Mononuclear cell (primary cell): ENCODE measurements around the gene GASK1A. TPM values are rescaled to one million over a fixed set of nuclear protein-coding genes. Genes with fewer than 3 reads are reported as not detected.
"Not testable (repeated sequence)": the region's sequence is repeated elsewhere in the genome, so short reads cannot be mapped to it uniquely, and the experiment has no call there.

Experiments used
- H3K27me3 ChIP-seq: 2 replicates; pipeline ENCODE4 v1.6.0; 2011; ENCODE audit warnings: low read length, control low read depth; ENCODE audit not compliant: insufficient read depth
- H3K4me1 ChIP-seq: 2 replicates; pipeline ENCODE4 v1.5.1; 2011; ENCODE audit warnings: mild to moderate bottlenecking, low read length, control low read depth; ENCODE audit not compliant: insufficient read depth
- H3K4me3 ChIP-seq: 2 replicates; pipeline ENCODE4 v1.5.1; 2011; ENCODE audit warnings: mild to moderate bottlenecking, low read length, moderate library complexity
- H3K9me3 ChIP-seq: 2 replicates; pipeline ENCODE4 v1.5.1; 2011; ENCODE audit warnings: low read depth, mild to moderate bottlenecking, control low read depth, low read length
- total RNA-seq: library from RNA; depleted of rRNA; stranded (reverse); fragments of >200 nt; gene quantifications from one replicate; pipeline ENCODE4 v1.2.3, GENCODE V29; 2012

GASK1A gene
- total RNA-seq, 1 donor = 0.10 TPM

DNA sequence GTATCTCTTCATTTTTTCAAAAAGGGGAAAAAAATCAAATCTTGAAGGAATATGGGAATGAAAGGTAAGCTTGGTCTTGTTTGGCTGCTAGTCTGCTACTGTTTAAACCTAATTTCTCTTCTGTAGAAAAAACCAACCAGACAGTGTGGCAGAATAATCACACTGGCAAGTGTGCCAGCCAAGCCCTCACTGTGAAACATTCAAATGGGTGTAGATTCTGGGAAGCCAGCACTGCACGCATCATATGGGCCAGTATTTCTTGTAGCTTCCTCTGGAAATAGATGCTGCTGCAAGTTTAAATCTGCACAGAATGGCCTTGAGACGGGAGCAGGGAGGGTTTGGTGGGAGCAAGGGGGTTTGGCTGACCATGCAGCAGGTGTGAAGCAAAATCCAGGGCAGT, 64.7 kb downstream of the GASK1A start:
- Histone ChIP-seq H3K4me3 (no peak overlapping the region), H3K4me1 (no peaks in the 10 kb centered on the region), H3K9me3 (no peaks in the 10 kb centered on the region), H3K27me3 (no peaks in the 10 kb centered on the region)

DNA sequence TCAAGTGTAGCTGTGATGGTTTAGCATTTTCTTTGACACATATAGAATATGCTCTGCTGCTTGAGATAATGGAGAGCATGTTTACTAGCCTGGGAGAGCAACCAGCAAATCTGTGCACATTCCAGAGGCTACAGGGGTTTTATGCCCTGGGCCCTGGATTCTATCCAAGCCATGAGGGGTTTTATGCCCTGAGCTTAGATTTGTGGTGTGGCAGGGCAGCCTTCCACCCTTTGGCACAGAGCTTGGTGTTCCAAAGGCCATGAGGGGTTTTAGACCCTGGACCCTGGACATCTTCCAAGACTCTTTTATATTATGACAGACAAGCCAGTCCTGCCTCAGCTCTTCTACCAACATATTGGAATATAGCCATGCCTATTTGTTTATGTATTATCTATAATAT, 66.0 kb downstream of the GASK1A start:
- not testable (repeated sequence) for H3K4me3 ChIP-seq, H3K9me3 ChIP-seq, H3K27me3 ChIP-seq, H3K4me1 ChIP-seq

DNA sequence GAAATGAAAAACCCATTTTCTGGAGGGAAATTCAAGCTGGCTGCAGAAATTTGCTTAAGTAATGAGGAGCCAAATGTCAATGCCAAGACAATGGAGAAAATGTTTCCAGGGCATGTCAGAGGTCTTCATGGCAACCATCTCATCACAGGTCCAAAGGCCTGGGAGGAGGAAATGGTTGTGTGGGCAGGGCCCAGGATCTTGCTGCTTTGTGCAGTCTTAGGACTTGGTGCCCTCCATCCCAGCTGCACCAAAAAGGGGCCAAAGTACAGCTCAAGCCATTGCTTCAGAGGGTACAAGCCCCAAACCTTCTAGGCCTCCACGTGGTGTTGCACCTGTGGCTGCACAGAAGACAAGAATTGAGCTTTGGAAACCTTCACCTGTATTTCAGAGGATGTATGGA, 67.5 kb downstream of the GASK1A start:
- peaks cover 23% of the 10 kb centered on the region for H3K9me3 ChIP-seq
- H3K4me1 ChIP-seq = no peaks in the 10 kb centered on the region
- H3K4me3 ChIP-seq = no peak overlapping the region
- H3K27me3 ChIP-seq = no peaks in the 10 kb centered on the region

DNA sequence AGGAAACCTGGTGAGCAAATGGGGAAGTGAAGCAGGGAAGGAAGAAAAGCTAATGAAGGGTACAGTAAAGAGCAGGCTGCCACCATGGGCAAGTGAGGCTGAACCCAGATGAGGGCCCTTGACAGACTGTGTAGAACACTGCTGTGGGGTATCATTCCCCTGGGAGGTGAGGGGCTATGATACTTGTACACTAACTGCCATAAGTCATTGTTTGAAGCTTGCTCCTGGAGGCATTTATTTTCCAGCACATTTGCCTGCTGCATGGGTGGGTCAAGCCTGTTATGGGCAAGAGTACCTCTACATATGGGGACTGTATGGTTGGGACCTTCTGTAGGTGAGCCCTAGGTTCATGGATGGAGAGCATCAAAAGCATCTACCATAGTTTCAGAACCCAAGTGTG, 69.4 kb downstream of the GASK1A start:
- no peak overlapping the region for H3K4me3 ChIP-seq
- no peaks in the 10 kb centered on the region for H3K27me3 ChIP-seq
- peaks cover 24% of the 10 kb centered on the region for H3K9me3 ChIP-seq
- H3K4me1 ChIP-seq = no peaks in the 10 kb centered on the region

DNA sequence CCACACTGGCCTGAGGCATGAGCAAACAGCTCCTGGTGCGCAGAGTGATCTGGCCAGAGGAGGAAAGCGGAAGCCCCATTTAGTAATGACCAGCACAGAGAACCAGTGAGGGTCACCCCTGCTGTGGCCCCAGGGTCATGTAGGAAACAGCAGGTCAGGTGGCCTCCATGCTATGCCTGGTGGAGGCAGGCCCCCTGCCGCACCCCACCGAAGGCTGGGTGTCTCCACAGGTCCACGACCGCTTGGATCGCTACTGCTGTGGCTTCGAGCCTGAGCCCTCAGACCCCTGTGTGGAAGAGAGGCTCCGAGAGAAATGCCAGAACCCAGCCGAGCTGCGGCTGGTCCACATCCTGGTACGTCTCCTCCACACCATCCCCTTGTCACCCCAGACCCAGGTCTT, 74.2 kb downstream of the GASK1A start:
- Histone ChIP-seq H3K27me3 (no peaks in the 10 kb centered on the region), H3K4me1 (no peaks in the 10 kb centered on the region), H3K9me3 (peaks cover 24% of the 10 kb centered on the region), H3K4me3 (no peak overlapping the region)

DNA sequence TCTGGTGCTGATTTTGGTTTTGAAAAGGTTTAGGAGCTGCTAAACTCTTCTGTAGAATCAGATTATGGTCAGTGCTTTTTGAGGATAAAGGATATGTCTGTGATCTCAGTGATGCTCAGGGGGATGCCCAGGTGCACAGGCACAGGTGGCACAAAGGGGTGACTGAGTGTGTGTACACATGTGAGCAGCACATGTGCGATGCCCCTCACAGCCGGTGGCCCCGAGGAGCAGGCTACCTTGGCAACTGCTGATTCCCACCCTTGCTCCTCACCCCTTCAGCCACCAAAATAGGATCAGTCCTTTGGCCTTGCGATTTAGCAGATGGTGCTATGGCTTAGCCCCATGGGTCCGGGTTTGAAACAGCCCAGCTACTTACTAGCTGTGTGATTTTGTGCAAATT, 75.6 kb downstream of the GASK1A start:
- peaks cover 18% of the 10 kb centered on the region for H3K9me3 ChIP-seq
- H3K27me3 ChIP-seq = no peaks in the 10 kb centered on the region
- no peak overlapping the region for H3K4me3 ChIP-seq
- no peaks in the 10 kb centered on the region for H3K4me1 ChIP-seq

DNA sequence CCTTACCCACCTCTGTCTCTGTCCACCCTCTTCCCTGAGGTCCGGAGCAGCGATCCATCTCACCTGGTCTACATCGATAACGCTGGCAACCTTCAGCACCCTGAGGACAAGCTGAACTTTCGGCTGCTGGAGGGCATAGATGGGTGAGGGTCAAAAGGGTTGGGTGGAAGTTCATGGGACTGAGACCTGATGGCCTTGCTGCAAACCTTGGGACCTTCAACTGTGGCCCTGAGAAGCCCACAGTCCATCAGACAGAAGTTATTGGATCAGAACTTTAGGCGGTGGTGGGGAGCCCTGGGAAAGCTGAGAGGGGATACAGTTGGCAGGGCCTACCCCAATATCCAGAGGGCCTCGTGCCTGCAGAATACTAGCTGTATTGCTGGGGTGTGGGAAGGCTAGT, 76.3 kb downstream of the GASK1A start:
- Histone ChIP-seq H3K27me3 (no peaks in the 10 kb centered on the region), H3K9me3 (peaks cover 12% of the 10 kb centered on the region), H3K4me3 (no peak overlapping the region), H3K4me1 (no peaks in the 10 kb centered on the region)

DNA sequence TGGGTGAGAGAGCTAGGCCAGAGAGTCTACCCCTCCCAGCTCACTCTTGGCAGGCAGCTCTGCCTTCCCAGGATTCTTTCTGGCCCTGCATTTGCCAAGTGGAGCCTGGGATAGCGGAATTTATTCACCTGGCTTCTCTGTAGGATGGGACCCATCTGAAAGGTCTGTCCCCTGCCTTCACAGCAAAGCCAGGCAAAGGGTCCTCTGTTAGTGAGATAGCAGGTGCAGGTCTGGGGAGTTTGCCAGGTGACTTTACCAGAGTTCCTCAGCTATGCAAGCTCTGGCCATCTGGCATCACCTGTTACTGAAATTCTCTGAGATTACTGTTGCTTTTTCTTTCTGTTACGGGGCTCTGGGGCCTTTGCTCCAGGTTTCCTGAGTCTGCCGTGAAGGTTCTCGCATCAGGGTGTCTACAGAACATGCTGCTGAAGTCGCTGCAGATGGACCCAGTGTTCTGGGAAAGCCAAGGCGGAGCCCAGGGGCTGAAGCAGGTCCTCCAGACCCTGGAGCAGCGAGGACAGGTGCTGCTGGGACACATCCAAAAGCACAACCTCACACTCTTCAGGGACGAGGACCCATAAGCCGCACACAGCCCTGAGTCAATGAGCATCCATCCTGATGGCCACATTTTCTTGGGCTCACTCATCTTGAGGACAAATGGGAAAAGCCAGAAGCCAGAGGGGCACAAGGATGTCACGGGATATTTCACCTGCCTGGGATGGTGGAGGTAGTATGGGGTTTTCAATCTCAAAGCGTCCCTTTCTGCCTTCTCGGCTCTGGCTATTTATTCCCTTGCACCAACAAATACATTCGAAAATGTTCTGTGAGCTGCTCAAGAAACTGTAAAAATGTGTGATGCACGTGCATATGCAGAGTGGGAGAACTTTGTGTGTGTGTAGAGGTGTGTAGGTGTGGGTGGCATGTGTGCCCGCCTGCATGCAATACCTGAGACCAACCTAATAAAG, 77.0 kb downstream of the GASK1A start:
- no peak overlapping the region for H3K4me3 ChIP-seq
- H3K27me3 ChIP-seq = no peaks in the 10 kb centered on the region
- H3K4me1 ChIP-seq = no peaks in the 10 kb centered on the region
- peaks cover 5% of the 10 kb centered on the region for H3K9me3 ChIP-seq

DNA sequence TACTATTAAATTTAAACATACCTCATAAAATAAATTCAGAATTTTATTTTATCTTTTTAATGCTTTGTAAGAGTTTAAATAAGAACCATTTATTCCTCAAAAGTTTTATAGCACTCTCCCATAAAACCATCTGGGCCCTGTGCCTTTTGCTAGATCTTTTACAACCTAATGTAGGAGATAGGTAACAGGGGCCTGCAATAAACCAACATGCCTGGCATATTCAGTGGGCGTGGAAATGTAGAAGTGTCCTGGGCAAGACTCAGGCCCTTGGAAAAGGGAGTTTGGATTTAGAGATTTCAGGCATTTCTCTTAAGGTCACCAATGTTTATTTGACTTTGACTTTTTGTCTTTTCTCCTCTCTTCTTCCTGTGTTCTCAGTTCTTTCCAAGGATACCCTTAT, 80.3 kb downstream of the GASK1A start:
- H3K4me1 ChIP-seq = no peaks in the 10 kb centered on the region
- no peak overlapping the region for H3K4me3 ChIP-seq
- no peaks in the 10 kb centered on the region for H3K9me3 ChIP-seq
- H3K27me3 ChIP-seq = no peaks in the 10 kb centered on the region

DNA sequence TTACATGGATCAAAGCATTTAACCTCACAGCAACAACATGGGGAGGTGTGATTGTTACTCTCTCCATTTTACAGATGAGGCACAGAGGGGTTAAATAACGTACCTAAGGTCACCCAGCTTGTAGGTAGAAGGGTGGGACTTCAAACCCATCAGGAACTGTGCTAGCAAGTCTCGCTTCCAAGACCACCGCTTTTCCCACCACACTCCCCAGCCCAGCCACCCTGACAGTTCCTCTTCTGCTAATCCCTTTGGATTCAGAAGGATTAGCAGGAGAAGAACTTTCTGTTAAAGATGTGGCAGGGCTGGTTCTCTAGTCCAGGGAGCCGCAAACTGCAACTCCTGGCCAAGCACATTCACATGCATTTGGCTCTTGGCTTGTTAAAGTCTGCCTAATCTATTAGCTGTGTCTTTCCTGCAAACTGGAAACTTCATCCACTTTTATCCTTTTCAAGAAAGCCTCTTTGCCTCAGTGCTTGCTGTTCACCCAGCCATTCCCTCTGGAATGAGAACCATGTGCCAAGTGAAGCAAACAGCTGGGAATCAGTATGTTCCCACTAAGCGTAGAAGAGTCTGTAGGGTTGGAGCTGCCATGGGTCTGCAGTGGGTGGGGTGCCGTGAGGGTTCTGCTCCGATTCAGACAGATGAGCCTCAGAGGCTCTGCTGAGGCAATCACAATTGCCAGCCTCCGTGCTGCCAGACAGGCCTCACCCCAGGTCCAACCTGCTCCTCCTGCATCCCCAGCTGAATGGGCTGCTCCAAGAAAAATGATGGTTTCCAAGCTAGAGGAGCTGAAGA, 82.2 kb downstream of the GASK1A start:
- no peak overlapping the region for H3K4me3 ChIP-seq
- no peaks in the 10 kb centered on the region for H3K4me1 ChIP-seq
- no peaks in the 10 kb centered on the region for H3K27me3 ChIP-seq
- no peaks in the 10 kb centered on the region for H3K9me3 ChIP-seq

DNA sequence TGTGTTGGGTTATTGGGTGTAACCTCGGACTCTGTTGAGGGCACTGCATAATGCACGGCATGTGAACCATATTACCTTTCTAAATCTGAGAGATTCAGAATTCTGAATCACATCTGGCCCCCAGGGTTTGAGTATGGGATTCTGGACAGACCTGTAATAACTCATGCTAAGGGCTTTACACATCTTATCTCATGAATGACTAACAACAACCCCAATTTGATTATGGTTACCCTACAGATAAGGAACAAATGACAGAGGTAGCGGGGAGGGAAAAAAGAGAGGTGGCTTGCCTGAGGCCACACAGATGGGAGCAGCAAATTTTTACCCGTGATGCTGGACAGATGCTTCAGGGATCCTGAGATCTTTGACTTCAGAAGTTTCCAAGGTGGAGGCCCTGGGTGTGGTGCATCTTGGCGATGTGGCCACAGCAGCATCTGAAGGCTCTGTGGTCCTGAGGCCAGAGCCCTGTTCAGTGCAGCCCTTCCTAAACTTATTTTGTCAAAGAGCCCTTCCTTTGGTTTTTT, 83.0 kb downstream of the GASK1A start:
- Histone ChIP-seq H3K4me3 (no peak overlapping the region), H3K4me1 (no peaks in the 10 kb centered on the region), H3K9me3 (no peaks in the 10 kb centered on the region), H3K27me3 (no peaks in the 10 kb centered on the region)

DNA sequence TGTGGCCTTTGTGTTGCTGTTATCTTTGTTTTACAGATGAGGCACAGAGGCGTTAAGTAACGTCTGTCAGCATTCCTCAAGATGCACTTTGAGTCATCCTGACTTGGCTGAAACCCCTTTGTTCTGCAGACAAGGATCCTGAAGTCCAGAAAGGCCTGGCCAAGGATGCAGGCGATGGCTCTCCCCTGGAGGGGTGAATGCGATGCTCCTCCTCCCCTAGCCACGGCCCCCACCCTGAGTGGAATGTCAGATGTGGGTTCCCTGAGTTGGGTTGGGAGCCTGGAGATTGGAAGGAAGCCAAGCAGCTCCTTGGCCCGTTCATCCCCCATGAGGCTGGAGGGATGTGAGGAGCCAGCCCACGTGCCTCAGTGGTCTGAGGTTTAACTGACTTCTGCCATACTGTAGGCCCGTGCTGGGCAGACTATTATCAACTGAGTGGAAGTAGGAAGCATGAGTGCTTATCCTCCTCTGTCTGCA, 83.5 kb downstream of the GASK1A start:
- Histone ChIP-seq H3K27me3 (no peaks in the 10 kb centered on the region), H3K4me3 (no peak overlapping the region), H3K9me3 (no peaks in the 10 kb centered on the region), H3K4me1 (no peaks in the 10 kb centered on the region)

DNA sequence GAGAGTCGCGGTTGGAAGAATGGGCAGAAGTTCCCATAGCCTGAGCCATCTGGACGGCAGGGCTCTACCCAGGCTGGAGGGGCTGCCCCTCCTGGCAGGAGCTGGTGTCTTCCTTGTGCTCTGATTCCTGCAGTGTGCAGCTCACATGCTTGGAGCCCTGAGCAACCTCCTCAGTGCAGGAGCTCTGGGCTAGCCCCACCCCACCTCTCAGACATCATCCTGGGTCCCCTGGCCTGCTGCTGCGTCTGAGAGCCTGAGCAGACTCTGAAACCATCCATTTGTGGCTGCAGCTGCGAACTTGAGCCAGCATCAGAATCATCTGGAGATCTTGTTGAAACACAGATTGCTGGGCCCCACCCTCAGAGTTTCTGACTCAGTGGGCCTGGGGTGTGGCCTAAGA, 84.0 kb downstream of the GASK1A start:
- H3K27me3 ChIP-seq = no peaks in the 10 kb centered on the region
- H3K9me3 ChIP-seq = no peaks in the 10 kb centered on the region
- no peak overlapping the region for H3K4me3 ChIP-seq
- no peaks in the 10 kb centered on the region for H3K4me1 ChIP-seq

DNA sequence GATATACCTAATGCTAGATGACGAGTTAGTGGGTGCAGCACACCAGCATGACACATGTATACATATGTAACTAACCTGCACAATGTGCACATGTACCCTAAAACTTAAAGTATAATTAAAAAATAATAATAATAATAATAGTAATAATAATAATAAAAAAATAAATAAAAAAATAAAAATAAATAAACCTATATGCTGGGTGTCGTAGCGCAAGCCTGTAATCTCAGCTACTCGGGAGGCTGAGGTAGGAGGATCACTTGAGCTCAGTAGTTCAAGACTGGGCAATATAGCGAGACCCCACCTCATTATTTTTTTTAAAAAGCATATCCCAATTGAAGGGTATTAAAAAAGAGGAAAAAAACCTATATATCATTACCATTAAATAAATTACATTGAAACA, 91.6 kb downstream of the GASK1A start:
- H3K27me3 ChIP-seq, H3K9me3 ChIP-seq, H3K4me3 ChIP-seq, H3K4me1 ChIP-seq: not testable (repeated sequence)

DNA sequence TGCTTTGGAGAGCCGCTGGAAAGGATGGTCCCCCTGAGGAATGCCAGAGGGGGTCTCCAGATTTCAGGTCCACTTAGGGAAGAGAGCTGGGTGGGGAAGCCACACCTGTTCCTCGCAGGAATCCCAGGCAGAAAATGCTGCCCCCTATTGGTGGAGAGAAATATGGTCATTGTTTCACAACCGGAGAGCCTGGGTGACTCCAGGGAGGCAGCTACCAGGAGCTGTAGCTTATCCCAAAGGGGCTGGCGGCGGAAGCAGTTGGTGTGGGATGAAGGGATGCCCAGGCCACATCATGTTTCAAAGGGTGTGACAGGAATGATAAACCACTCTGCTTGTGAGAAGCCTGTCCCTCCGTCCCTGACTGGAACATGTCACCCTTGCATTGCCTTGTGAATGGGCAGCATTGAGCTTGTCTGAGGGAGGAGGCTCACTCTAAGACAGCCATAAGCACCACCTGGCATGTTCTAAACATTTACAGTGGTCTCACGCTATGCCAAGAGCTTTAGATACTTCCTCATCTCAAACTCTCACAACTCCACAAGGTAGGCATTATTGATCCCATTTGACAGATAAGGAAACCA, 92.3 kb downstream of the GASK1A start:
- Histone ChIP-seq H3K27me3 (no peaks in the 10 kb centered on the region), H3K4me1 (no peaks in the 10 kb centered on the region), H3K4me3 (no peak overlapping the region), H3K9me3 (no peaks in the 10 kb centered on the region)
